ENCODE data around the gene MYOM3.

Gene MYOM3

DNA sequence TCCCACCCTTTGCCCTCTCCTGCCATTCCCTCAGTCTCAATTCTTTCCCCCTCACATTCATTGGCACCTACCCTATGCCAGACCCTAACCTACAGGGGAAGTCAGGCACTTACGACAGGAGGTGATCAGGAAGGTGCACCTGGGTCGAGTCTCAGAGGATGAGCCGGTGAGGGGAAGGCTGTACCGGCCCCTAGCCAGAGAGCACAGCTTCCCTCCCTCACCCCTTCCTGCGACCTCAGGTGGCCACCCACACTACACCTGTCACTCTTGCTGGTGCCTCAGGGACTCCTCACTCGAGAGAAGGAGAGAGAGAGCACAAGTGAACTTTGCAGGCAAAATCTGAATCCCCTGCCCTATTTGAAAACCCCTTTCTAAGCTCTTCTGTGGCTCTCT is 1.7 kb upstream of the MYOM3 start:
- DNase-seq = no peak

- no peak for DNase-seq
These were observed 506 bp downstream of the MYOM3 start for GRCh38 chr1:24111262-24111995.

GRCh38 chr1:24110642-24111261 is 1.2 kb downstream of the MYOM3 start:
- DNase-seq = no peak

GRCh38 chr1:24109686-24110475 is 2.1 kb downstream of the MYOM3 start:
- DNase-seq = no peak

GRCh38 chr1:24109166-24109483 is 2.8 kb downstream of the MYOM3 start:
- no peak for DNase-seq

DNA sequence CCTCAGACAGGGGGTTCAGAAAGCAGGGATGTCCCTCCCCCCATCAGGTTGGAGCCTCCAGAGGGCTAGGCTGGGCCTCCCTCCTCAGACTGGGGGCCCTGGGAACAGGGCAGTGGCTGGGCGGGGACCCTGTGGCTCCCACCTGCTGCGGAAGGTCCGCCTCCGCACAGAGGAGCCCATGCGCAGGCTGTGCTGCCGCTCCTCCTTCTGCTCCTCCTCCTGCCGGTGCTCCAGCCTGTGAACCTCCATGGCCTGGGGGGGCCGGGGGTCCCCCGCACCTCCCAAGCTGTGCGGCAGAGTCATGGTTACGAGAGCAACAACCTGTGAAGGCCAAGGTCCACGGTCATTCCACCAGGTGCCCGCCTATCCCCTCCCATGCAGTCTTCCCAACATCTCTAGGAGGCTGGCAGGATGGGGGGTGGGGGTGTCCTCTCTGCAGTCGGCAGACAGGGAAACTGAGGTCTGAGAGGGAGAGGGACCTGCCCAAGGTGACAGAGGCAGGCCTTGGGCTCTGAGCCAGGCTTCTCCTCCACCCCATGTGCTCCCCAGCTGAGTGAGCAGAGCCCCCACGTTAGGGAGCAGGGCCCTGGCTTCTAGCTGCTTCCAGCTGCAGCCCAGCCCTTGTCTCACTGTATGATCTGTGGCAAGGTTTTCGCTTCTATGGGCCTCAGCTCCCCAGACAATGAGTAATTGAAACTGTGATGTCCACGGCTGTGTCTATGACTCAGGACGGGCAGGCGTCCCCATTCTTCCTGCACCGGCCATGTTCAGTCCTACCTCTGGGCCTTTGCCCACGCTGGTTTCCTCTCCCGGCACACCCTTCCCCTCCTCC is 3.4 kb downstream of the MYOM3 start:
- no peak for DNase-seq

DNA sequence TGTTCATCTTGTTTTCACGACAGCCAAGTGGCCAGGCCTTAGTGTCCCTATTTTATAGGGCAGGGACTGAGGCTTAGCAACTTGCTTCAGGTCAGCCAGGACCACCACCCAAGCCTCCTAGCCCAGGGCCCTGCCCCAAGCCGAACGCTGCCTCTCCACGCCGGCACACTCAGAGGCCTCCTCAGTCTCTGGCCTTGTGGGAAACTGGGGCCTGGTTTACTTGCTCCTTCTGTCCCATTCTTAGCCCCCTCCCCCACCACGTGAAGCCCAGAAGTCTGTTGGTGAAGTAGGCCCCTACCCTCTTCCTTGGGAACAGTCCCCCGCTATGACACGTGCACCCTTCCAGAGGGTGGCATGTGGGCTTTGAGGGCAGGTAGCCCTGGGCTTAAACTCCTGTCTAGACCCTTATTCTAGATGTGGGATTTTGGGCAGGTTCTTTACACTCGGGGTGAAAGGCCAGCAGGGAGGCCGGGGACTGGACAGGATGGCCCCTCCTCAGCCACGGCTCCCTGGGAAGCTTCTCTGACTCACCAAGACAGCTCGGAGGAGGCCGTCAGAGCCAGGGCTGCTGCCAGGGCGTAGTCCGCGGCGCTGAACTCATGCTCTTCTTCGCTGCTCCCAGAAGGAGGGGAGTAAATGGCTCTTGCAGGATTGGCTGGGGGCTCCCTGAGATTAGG is 4.3 kb downstream of the MYOM3 start:
- DNase-seq = no peak

DNA sequence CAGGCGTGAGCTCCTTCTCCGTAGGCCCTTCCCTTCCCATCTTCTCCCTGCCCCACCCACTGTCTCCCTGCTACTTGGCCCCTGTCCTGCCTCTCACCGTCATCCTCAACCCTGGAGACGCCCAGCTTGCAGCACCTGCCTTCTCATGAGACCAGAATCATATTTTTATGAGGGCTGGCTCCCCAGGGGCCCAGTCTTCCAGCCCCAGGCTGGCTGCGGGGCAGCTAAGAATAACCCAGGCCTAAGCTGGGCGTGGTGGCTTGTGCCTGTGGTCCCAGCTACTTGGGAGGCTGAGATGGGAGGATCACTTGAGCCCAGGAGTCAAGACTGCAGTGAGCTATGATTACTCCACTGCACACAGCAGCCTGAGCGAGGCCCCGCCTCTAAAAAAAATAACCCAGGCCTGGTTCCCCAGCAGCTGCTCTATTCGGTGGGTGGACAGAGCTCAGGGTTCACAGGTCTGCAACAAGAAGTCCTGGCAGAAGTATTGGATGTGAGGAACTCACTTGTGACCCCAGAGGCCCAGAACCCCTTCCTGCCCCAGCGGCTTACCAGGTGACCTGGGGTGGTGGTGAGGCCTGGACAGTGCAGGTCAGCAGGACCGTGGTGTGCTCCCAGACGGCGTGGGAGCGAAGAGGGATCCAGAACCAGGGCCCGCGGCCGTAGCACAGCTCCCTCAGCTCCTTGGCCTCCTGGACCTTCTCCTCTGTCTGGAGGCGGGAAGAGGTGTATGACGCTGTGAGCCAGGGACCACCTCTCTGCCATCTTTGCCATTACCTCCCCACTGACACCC is 6.4 kb downstream of the MYOM3 start:
- no peak for DNase-seq

GRCh38 chr1:24104854-24105253 is 7.1 kb downstream of the MYOM3 start:
- no peak for DNase-seq

- DNase-seq = no peak
These were observed 8.1 kb downstream of the MYOM3 start for GRCh38 chr1:24103879-24104278.

- DNase-seq = no peak
These were observed 8.5 kb downstream of the MYOM3 start for GRCh38 chr1:24103408-24103807.

DNA sequence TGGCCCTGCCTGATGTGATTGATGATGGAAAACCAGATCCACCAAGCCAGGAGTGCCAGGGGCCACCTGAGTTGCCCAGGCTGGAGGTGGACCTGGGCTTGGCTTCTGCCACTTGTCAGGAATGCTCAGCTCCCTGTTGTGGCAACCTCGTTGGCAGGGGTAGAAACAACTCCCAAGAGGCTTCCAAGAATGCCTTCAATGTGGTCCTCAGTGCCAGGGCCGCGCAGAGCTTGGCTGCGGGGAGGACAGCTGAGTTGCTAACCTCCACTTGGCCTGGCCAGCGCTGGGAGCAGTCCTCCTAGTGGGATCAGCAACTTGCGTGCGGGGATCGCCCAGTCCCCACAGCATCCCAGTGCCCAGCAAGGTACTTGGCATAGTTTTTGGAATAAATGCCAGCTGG is 9.0 kb downstream of the MYOM3 start:
- no peak for DNase-seq

- DNase-seq = no peak
These were observed 9.9 kb downstream of the MYOM3 start for GRCh38 chr1:24101796-24102586.

DNA sequence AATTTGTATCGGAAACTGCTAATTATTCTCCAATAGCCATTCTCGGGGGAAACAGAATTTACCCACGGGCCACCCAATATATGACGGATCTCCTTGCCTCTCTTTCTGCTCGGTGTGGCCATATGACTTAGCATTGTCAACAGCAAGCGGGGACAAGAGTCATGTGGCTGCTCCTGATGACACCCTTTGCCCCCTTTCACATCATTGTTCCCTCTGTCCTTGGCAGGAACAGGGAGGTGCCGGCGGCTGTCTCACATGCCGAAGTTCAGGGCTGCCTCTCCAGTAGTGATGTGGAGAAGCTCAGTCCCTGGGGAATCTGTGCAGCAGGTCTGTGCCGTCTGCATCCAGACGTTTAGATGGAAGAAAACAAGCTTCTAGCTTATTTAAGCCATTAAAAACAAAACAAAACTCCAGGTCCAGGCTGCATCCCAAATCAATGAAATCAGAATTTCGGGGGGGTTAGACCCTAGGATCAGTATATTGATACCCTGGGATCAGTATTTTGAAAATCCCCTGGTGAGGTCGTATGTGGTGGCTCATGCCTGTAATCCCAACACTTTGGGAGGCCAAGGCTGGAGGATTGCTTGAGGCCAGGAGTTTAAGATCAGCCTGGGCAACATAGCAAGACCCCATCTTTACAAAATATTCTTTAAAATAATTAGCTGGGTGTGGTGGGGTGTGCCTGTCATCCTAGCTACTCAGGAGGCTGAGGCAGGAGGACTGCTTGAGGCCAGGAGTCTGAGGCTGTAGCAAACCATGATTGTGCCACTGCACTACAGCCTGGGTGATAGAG is 10.8 kb downstream of the MYOM3 start:
- DNase-seq = no peak

DNA sequence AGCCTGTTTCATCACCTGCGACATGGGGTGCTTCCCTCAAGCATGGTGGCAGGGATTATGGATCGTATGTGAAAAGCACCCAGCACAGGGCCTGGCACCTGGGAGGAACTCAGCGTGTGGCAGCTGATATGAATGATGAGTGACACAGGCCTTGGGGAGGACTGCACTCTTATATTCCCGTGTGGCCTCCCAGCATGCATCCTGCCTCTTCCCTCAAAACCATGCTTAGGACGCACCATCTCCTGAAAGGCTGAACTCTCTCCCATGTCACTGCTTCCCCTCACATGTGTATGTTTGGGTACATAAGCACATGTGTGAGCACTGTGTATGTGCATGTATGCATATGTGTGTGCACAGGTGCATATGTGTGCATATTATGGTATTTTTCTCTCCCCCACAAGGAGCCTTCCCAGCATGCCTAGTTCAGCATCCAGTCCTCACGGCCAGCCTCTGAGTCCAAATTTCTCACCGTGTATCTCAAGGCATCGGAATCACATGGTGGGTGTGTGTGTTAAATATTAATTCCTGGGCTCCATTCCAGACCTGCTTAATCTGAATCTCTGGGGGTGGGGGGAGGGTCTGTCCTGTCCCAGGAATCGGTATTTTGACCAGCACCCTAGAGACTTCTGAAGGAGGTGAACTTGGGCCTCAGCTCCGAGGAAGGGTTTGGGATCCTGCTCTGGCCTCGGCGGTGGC is 12.8 kb downstream of the MYOM3 start:
- DNase-seq = no peak

DNA sequence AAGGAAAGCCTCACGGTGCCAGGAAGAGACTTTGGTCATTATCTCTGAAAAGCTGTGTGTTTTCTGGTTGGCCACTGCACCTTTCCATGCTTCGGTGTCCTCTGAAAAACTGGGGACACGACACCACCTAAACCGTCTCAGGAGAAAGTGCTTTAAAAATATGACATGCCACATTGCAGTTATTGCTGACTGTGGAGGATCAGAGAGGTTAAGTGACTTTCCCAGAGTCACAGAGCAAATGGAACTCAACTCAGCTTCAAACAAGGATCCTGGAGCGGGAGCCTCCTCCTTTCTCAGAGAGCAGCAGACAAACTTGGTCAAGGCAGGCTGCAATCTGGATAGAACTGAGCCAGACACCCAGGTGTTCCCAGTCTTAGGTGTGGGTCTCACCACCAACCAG is 13.8 kb downstream of the MYOM3 start:
- DNase-seq = no peak

- no peak for DNase-seq
These were observed 14.3 kb downstream of the MYOM3 start for GRCh38 chr1:24097663-24098062.

- no peak for DNase-seq
These were observed 15.2 kb downstream of the MYOM3 start for GRCh38 chr1:24096739-24097103.

GRCh38 chr1:24096009-24096738 is 15.8 kb downstream of the MYOM3 start:
- no peak for DNase-seq

All from inflammatory macrophage treated with lipopolysaccharide for 1 hour (primary cell).